GM08714 (cell line): Measurements from ENCODE around the gene PKHD1.
"Not testable (repeated sequence)": the region's sequence is repeated elsewhere in the genome, so short reads cannot be mapped to it uniquely, and the experiment has no call there.

ENCODE experiments used
- H3K4me3 ChIP-seq: fragments of 200-500 bp; sonication (Bioruptor generic); 2 replicates; pipeline ENCODE4 v1.5.1; 2014; ENCODE audit warnings: mild to moderate bottlenecking, low read length, inconsistent platforms
- ZNF274 ChIP-seq: IDR thresholded peaks from 2 replicates; pipeline ENCODE4 v1.6.1; 2012; ENCODE audit warnings: mild to moderate bottlenecking, low read depth, low read length

Gene PKHD1

GRCh38 chr6:51857134-51857533 lies 230.3 kb downstream of the PKHD1 start:
- no peak overlapping the region for H3K4me3 ChIP-seq
- no peak for TF ChIP-seq ZNF274

GRCh38 chr6:51856508-51856907 lies 230.9 kb downstream of the PKHD1 start:
- no peak overlapping the region for H3K4me3 ChIP-seq

GRCh38 chr6:51855310-51856082 lies 231.9 kb downstream of the PKHD1 start:
- no peak for TF ChIP-seq ZNF274

More at GRCh38 chr6:51856508-51856907, 230.9 kb downstream of the PKHD1 start:
- no peak for TF ChIP-seq ZNF274

GRCh38 chr6:51854876-51855275 lies 232.5 kb downstream of the PKHD1 start:
- no peak for TF ChIP-seq ZNF274
- no peak overlapping the region for H3K4me3 ChIP-seq

More at GRCh38 chr6:51855310-51856082, 231.9 kb downstream of the PKHD1 start:
- H3K4me3 ChIP-seq: no peak overlapping the region

GRCh38 chr6:51854347-51854746 lies 233.1 kb downstream of the PKHD1 start:
- no peak overlapping the region for H3K4me3 ChIP-seq
- TF ChIP-seq ZNF274: no peak

- not testable (repeated sequence) for H3K4me3 ChIP-seq
These were observed 234.3 kb downstream of the PKHD1 start for GRCh38 chr6:51853109-51853508.

- TF ChIP-seq ZNF274: no peak
- no peak overlapping the region for H3K4me3 ChIP-seq
These were observed 240.9 kb downstream of the PKHD1 start for GRCh38 chr6:51846531-51846930.

- no peak overlapping the region for H3K4me3 ChIP-seq
- no peak for TF ChIP-seq ZNF274
These were observed 243.1 kb downstream of the PKHD1 start for GRCh38 chr6:51844336-51844735.

GRCh38 chr6:51843456-51844056 lies 243.9 kb downstream of the PKHD1 start:
- no peak for TF ChIP-seq ZNF274
- no peak overlapping the region for H3K4me3 ChIP-seq

GRCh38 chr6:51842804-51843378 lies 244.5 kb downstream of the PKHD1 start:
- TF ChIP-seq ZNF274: no peak
- no peak overlapping the region for H3K4me3 ChIP-seq

GRCh38 chr6:51842061-51842803 lies 245.2 kb downstream of the PKHD1 start:
- TF ChIP-seq ZNF274: no peak

GRCh38 chr6:51841626-51842025 lies 245.8 kb downstream of the PKHD1 start:
- TF ChIP-seq ZNF274: no peak
- no peak overlapping the region for H3K4me3 ChIP-seq

More at GRCh38 chr6:51842061-51842803, 245.2 kb downstream of the PKHD1 start:
- no peak overlapping the region for H3K4me3 ChIP-seq

- no peak overlapping the region for H3K4me3 ChIP-seq
- no peak for TF ChIP-seq ZNF274
These were observed 247.6 kb downstream of the PKHD1 start for GRCh38 chr6:51839726-51840374.

- H3K4me3 ChIP-seq: no peak overlapping the region
- no peak for TF ChIP-seq ZNF274
These were observed 256.7 kb downstream of the PKHD1 start for GRCh38 chr6:51830666-51831065.
